NCI-H82 treated with DMSO at 0.1 percent for 48 hours (cell line): ENCODE results near the gene KCNC1.

Experiments used
- DNase-seq: peaks from one replicate; lab custom pipeline; 2025; ENCODE audit not compliant: unreplicated experiment; lab: John Stamatoyannopoulos, UW

KCNC1 gene

DNA sequence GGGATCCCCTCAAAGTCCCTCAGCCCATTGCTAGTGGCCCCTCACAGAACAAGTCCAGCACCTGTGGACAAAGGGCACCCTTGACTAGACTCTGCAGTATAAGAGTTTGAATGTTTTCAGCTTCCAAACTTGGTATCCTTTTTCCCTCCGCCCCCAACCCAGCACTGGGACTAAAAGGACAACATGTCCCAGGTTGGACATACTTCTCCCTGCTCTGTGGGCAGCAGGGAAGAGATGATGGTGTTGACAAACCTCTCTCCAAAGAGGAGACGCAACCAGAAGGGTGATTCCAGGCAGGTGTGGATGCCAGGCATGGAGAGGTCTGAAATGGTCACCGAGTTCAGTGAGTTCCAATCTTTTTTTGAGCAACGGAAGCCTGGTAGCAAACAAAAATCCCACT, 19.7 kb upstream of the KCNC1 start:
- DNase-seq: no peak

DNA sequence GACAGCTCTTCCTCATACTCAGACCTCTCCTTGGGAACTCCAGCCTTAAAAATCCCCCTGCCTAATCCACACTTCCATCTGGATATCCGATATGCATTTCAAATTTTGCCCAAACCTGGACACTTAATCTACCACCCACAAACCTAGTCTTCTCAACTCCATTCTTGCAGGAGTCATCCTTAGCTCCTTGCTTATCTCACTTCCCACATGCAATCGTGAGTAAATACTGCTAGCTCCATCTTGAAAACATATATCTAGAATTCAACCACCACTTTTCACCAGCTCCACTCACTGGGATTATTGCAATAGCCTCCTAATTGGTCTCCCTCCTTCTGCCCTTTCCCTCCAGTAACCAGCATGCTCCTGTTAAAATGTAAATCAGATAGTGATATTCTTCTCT, 17.8 kb upstream of the KCNC1 start:
- DNase-seq: no peak

- DNase-seq: no peak
Observed at GRCh38 chr11:17718015-17718414, 16.6 kb upstream of the KCNC1 start.

GRCh38 chr11:17718510-17718962, 16.0 kb upstream of the KCNC1 start:
- DNase-seq: no peak

DNA sequence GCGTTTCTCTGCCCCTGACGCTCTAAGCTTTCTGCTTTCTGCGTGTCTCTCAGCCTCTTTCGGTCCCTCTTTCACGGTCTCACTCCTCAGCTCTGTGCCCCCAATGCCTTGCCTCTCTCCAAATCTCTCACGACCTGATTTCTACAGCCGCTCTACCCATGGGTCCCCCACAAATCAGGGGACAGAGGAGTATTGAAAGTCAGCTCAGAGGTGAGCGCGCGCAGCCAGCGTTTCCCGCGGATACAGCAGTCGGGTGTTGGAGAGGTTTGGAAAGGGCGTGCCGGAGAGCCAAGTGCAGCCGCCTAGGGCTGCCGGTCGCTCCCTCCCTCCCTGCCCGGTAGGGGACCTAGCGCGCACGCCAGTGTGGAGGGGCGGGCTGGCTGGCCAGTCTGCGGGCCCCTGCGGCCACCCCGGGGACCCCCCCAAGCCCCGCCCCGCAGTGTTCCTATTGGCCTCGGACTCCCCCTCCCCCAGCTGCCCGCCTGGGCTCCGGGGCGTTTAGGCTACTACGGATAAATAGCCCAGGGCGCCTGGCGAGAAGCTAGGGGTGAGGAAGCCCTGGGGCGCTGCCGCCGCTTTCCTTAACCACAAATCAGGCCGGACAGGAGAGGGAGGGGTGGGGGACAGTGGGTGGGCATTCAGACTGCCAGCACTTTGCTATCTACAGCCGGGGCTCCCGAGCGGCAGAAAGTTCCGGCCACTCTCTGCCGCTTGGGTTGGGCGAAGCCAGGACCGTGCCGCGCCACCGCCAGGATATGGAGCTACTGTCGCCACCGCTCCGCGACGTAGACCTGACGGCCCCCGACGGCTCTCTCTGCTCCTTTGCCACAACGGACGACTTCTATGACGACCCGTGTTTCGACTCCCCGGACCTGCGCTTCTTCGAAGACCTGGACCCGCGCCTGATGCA, 15.3 kb upstream of the KCNC1 start, which contains the start of gene MYOD1:
MYOD1 (plus strand) TSS at position 544 of the 910 bp plus-strand sequence; CDS start at position 756, 212 bp downstream.
- DNase-seq: no peak

DNA sequence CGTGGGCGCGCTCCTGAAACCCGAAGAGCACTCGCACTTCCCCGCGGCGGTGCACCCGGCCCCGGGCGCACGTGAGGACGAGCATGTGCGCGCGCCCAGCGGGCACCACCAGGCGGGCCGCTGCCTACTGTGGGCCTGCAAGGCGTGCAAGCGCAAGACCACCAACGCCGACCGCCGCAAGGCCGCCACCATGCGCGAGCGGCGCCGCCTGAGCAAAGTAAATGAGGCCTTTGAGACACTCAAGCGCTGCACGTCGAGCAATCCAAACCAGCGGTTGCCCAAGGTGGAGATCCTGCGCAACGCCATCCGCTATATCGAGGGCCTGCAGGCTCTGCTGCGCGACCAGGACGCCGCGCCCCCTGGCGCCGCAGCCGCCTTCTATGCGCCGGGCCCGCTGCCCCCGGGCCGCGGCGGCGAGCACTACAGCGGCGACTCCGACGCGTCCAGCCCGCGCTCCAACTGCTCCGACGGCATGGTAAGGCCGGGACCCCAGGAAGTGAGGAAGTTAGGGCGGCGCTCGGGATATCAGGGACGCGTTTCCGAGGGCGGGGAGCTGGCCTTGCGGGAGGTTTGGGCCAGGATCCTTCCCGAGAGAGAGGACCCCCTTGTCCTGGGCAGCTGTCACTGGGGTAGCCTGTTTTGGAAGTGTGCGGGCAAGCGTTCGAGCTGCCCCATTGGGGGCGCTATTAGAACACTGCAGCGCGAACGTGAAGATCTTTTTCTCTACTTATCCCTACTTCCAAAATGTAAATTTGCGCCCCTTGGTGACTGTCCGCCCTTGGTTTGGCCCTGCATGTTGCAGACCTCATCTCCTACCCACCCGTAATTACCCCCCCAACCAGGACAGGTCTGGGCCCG, 14.4 kb upstream of the KCNC1 start:
- DNase-seq: no peak

DNA sequence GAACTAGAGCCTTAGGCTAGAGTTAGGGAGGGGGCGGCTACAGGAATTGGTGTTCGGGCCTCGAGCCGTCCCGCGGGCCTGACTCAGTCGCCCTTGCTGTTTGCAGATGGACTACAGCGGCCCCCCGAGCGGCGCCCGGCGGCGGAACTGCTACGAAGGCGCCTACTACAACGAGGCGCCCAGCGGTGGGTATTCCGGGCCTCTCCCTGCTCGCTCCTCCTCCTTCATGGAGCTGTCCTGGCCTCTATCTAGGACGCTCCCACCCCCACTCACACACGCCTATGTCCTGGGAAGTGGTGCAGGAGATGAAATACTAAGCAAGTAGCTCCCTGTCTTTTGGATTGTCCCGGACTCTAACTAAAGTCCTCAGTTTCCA, 13.8 kb upstream of the KCNC1 start:
- DNase-seq: no peak

- DNase-seq: no peak
Observed at GRCh38 chr11:17721242-17721999, 13.2 kb upstream of the KCNC1 start.

- DNase-seq: no peak
Observed at GRCh38 chr11:17722000-17722643, 12.5 kb upstream of the KCNC1 start.

GRCh38 chr11:17724020-17724908, 10.3 kb upstream of the KCNC1 start:
- no peak for DNase-seq

DNA sequence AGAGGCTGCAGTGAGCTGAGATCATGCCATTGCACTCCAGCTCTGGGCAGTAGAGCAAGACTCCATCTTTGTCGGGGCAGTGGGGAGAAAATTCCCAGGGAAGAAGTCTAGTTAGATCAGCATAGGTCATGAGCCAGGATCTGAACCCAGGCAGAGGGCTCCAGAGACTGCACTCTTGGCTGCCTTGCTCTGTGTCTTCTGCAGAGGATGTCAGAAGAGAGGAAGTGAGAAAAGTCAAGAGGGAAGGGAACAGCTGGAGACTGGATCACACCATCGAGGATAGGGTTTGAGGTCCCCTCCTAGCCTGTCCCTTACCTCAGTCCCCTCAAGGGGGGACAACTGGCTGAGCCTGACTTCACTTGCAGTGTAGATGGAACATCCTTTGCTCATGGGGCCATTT, 9.4 kb upstream of the KCNC1 start:
- DNase-seq: no peak

GRCh38 chr11:17730137-17730536, 4.4 kb upstream of the KCNC1 start:
- DNase-seq: no peak

DNA sequence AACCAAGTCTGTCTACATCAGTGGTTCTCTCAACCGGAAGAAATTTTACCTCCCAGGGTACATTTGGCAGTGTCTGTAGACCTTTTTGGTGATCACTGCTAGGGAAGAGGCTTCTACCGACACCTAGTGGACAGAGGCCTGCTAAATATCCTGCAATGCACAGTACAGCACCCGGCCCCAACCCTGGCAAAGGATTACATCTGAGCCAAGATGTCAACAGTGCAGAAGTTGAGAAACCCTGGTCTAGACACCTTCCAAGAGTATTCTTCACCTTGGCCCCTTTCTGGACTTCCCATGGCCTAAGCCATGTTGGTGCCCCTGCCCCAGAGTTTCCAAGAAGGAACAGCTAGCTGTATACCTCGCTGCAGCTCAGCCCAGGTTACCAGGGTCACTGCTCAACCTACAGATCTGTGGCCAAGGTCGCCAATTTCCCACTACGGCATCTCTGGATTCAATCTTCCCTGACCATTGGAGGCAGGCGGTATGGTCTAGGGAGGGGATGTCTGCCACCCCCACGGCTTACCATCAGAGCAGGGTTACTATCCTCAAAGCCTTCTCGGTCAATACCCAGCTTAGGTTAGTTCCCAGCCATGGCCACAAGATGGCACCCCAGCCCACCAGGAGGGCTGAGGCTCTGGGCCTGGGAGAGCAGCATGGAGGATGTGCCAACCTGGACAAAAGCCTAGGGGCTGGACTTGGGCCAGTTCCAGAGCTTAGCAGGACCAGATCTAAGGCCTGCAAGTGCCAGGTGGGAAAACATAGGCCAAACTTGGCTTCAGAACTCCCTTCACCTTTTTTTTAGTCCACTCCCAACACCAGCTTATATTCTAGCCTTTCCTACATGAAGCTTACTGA, 3.7 kb upstream of the KCNC1 start:
- peak; percentile 56 for DNase-seq

DNA sequence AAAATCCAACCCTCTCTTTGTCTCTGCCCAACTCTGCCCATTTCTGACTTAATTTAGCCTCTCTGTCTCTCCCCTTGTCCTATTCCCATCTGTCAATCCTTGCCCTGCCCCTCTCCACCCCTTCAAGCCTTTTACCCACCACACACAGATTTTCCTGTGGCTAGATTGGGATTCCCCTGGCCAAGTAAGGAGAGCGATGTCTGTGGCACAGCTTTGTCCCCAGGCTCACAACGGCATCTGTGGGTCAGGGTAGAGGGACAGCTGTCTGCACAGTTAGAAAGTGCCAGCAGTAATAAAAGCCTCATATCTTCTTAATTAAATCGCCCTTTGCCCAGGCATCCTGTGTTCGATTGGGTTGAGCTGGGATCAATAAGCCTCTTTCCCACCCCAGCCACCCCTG, 1.3 kb upstream of the KCNC1 start:
- no peak for DNase-seq

- DNase-seq: peak; percentile 11
Observed at GRCh38 chr11:17734986-17735817, 621 bp downstream of the KCNC1 start.

DNA sequence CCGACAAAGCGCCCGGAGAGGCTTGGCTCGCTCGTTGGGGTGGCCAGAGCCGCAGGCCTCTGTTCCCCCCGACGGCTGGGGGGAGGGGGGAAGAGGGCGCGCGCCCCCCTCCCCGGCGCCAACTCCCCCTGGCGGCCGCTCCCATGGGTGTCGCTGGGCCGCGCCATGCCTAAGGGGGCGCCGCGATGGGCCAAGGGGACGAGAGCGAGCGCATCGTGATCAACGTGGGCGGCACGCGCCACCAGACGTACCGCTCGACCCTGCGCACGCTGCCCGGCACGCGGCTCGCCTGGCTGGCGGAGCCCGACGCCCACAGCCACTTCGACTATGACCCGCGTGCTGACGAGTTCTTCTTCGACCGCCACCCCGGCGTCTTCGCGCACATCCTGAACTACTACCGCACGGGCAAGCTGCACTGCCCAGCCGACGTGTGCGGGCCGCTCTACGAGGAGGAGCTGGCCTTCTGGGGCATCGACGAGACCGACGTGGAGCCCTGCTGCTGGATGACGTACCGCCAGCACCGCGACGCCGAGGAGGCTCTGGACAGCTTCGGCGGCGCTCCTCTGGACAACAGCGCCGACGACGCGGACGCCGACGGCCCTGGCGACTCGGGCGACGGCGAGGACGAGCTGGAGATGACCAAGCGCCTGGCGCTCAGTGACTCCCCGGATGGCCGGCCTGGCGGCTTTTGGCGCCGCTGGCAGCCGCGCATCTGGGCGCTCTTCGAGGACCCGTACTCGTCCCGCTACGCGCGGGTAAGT, 1.4 kb downstream of the KCNC1 start:
- no peak for DNase-seq

DNA sequence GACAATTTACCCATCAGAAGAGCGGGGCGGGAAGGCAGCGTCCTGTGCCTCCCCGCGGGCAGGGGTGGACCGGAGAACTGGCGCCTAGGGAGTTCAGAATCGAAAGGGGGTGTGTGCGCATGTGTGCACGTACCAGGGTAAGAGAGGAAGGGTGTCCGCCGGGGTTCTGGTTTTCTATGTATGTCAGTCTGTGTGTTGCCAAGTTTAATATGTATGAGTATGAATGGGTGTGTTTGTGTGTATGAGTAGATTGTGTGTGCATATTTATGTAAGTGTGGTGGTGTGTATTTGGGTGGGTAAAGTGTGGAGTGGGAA, 2.0 kb downstream of the KCNC1 start:
- DNase-seq: no peak
